H1 (cell line): Measurements from ENCODE around the gene PDZD11. TPM values are rescaled to one million over a fixed set of nuclear protein-coding genes. Genes with fewer than 3 reads are reported as not detected.

Source experiments
- CTCF ChIA-PET: fragments of 300-600 bp; sonication (Branson Sonifier 250); formaldehyde crosslinking; loops from one replicate; lab custom pipeline; 2021; ENCODE audit not compliant: partially characterized antibody; lab: Charles Lee
- POLR2A ChIA-PET: fragments of 300-600 bp; sonication (Branson Sonifier 250); formaldehyde crosslinking; loops from one replicate; lab custom pipeline; 2021; ENCODE audit warnings: inconsistent platforms; ENCODE audit not compliant: partially characterized antibody; lab: Charles Lee
- DNase-seq, 2 experiments: peaks; one replicate each; pipeline versions ENCODE4 v3.0.0 to v3.0.0-alpha.2; 2010 to 2022; ENCODE audit warnings: low spot score in 2 of 2, low read depth in 1 of 2, mixed read lengths in 1 of 2
- FAIRE-seq: peaks from 2 replicates; lab custom pipeline; 2011; peaks lifted over from hg19 to GRCh38; lab: Jason Lieb, UNC
- H2AFZ ChIP-seq: 2 replicates; pipeline ENCODE4 v1.8.1; 2012; ENCODE audit warnings: low read length, inconsistent platforms
- H2AK5ac ChIP-seq: 2 replicates; pipeline ENCODE4 v1.6.1; 2013; ENCODE audit warnings: low read depth, low read length
- H2BK120ac ChIP-seq: replicated peaks from 2 replicates; pipeline ENCODE3; 2013; ENCODE audit warnings: low read depth, low read length, inconsistent platforms
- H2BK12ac ChIP-seq: 2 replicates; pipeline ENCODE4 v1.6.1; 2013; ENCODE audit warnings: low read depth, low read length
- H2BK15ac ChIP-seq: 2 replicates; pipeline ENCODE4 v1.6.1; 2013; ENCODE audit warnings: low read length
- H2BK20ac ChIP-seq: 2 replicates; pipeline ENCODE4 v1.6.1; 2013; ENCODE audit warnings: low read length
- H2BK5ac ChIP-seq: 2 replicates; pipeline ENCODE4 v1.6.1; 2013; ENCODE audit warnings: low read depth, low read length
- H3K14ac ChIP-seq: 2 replicates; pipeline ENCODE4 v1.6.1; 2013; ENCODE audit warnings: inconsistent platforms; ENCODE audit not compliant: insufficient read length
- H3K18ac ChIP-seq: 2 replicates; pipeline ENCODE4 v1.6.1; 2013; ENCODE audit warnings: low read length; ENCODE audit errors: extremely low read depth
- H3K23ac ChIP-seq: 2 replicates; pipeline ENCODE4 v1.6.1; 2013; ENCODE audit warnings: inconsistent platforms; ENCODE audit not compliant: insufficient read length
- H3K23me2 ChIP-seq: 2 replicates; pipeline ENCODE4 v1.6.1; 2013; ENCODE audit warnings: low read depth, low read length
- H3K27ac ChIP-seq: 2 replicates; pipeline ENCODE4 v1.6.1; 2011; ENCODE audit warnings: low read depth, low read length, inconsistent platforms
- H3K27me3 ChIP-seq, 4 experiments: replicated peaks in 1 of 4; 1 replicate in 1 of 4; 2 replicates in 3 of 4; pipeline versions ENCODE4 v1.6.1 to v1.8.1; 2011 to 2013; ENCODE audit warnings: low read length in 3 of 4, mild to moderate bottlenecking in 3 of 4, inconsistent platforms in 2 of 4, mixed read lengths in 2 of 4, moderate library complexity in 1 of 4; ENCODE audit not compliant: control insufficient read depth in 3 of 4, insufficient read depth in 3 of 4; ENCODE audit errors: extremely low read depth in 1 of 4
- H3K36me3 ChIP-seq, 4 experiments: 2 replicates each; pipeline versions ENCODE4 v1.6.1 to v1.8.1; 2011 to 2013; ENCODE audit warnings: mild to moderate bottlenecking in 4 of 4, low read length in 3 of 4, moderate library complexity in 2 of 4, control low read depth in 1 of 4, inconsistent platforms in 1 of 4; ENCODE audit not compliant: insufficient read depth in 4 of 4, control insufficient read depth in 2 of 4
- H3K4ac ChIP-seq: replicated peaks from 2 replicates; pipeline ENCODE3; 2013; ENCODE audit warnings: low read length, low read depth, mixed read lengths, inconsistent platforms; ENCODE audit not compliant: insufficient read length
- H3K4me1 ChIP-seq, 4 experiments: replicated peaks in 1 of 4; 1 replicate in 1 of 4; 2 replicates in 3 of 4; pipeline versions ENCODE4 v1.6.1 to v1.8.1; 2011 to 2013; ENCODE audit warnings: low read length in 3 of 4, inconsistent platforms in 2 of 4, mixed read lengths in 1 of 4; ENCODE audit not compliant: insufficient read depth in 4 of 4, control insufficient read depth in 3 of 4
- H3K4me2 ChIP-seq, 2 experiments: 2 replicates each; pipeline versions ENCODE4 v1.6.1 to v1.8.1; 2011 to 2013; ENCODE audit warnings: low read depth in 2 of 2, low read length in 2 of 2, control low read depth in 1 of 2, inconsistent platforms in 1 of 2, mild to moderate bottlenecking in 1 of 2; ENCODE audit not compliant: insufficient read depth in 1 of 2
- H3K4me3 ChIP-seq, 4 experiments: fragments of 200-600, 300-600 bp in 1 of 4; sonication (generic), shearing (Covaris generic), sonication (Bioruptor Twin) in 1 of 4; 2 replicates each; pipeline versions ENCODE4 v1.5.1 to v1.8.1; 2011 to 2016; ENCODE audit warnings: low read length in 4 of 4, low read depth in 3 of 4, control low read depth in 2 of 4, inconsistent platforms in 2 of 4, mild to moderate bottlenecking in 2 of 4, mixed read lengths in 1 of 4, moderate library complexity in 1 of 4; ENCODE audit not compliant: insufficient read depth in 2 of 4; ENCODE audit errors: extremely low read depth in 1 of 4
- H3K56ac ChIP-seq: replicated peaks from 2 replicates; pipeline ENCODE3; 2013; ENCODE audit warnings: low read depth, mild to moderate bottlenecking, mixed read lengths, low read length, inconsistent platforms; ENCODE audit not compliant: insufficient read length
- H3K79me1 ChIP-seq: 2 replicates; pipeline ENCODE4 v1.6.1; 2013; ENCODE audit warnings: low read depth, low read length, control low read depth
- H3K79me2 ChIP-seq, 2 experiments: 2 replicates each; pipeline versions ENCODE4 v1.6.1 to v1.8.1; 2012 to 2013; ENCODE audit warnings: low read length in 2 of 2, mild to moderate bottlenecking in 2 of 2, inconsistent platforms in 1 of 2; ENCODE audit not compliant: insufficient read depth in 2 of 2, control insufficient read depth in 1 of 2
- H3K9ac ChIP-seq, 4 experiments: replicated peaks in 1 of 4; 1 replicate in 1 of 4; 2 replicates in 3 of 4; pipeline versions ENCODE4 v1.6.1 to v1.8.1; 2011 to 2013; ENCODE audit warnings: low read depth in 3 of 4, low read length in 3 of 4, control low read depth in 2 of 4, mild to moderate bottlenecking in 2 of 4, moderate library complexity in 2 of 4, inconsistent platforms in 1 of 4; ENCODE audit errors: extremely low read depth in 1 of 4
- H3K9me3 ChIP-seq, 2 experiments: 2 replicates each; pipeline versions ENCODE4 v1.6.1 to v1.8.1; 2012 to 2013; ENCODE audit warnings: mild to moderate bottlenecking in 2 of 2, moderate library complexity in 2 of 2, control low read depth in 1 of 2, inconsistent platforms in 1 of 2, low read depth in 1 of 2, low read length in 1 of 2, mixed read lengths in 1 of 2; ENCODE audit not compliant: insufficient read depth in 2 of 2
- H4K20me1 ChIP-seq, 2 experiments: replicated peaks in 1 of 2; 2 replicates each; pipeline versions ENCODE3 to v1.8.1; 2011 to 2013; ENCODE audit warnings: inconsistent platforms in 2 of 2, low read length in 2 of 2, mild to moderate bottlenecking in 1 of 2; ENCODE audit not compliant: insufficient read depth in 2 of 2, control insufficient read depth in 1 of 2
- H4K5ac ChIP-seq: 2 replicates; pipeline ENCODE4 v1.6.1; 2013; ENCODE audit warnings: low read length, low read depth, mixed read lengths, inconsistent platforms; ENCODE audit not compliant: insufficient read length
- H4K8ac ChIP-seq: 2 replicates; pipeline ENCODE4 v1.8.0; 2013; ENCODE audit warnings: mild to moderate bottlenecking, moderate library complexity, low read length, inconsistent platforms; ENCODE audit not compliant: insufficient read depth; ENCODE audit errors: extremely low read depth
- H4K91ac ChIP-seq: replicated peaks from 2 replicates; pipeline ENCODE3; 2013; ENCODE audit warnings: low read length, mixed read lengths, inconsistent platforms; ENCODE audit not compliant: insufficient read length
- ASH2L ChIP-seq: fragments of 200-600, 300-600 bp; sonication (generic); IDR thresholded peaks from one replicate; pipeline ENCODE4 v1.7.1; 2017; ENCODE audit warnings: low read length
- BACH1 ChIP-seq: IDR thresholded peaks from 2 replicates; pipeline ENCODE4 v1.6.1; 2012; ENCODE audit warnings: low read length, improper control_type of control experiment
- CEBPB ChIP-seq: IDR thresholded peaks from 2 replicates; pipeline ENCODE4 v1.6.1; 2012; ENCODE audit warnings: low read depth, low read length
- CREB1 ChIP-seq: IDR thresholded peaks from 2 replicates; pipeline ENCODE4 v1.6.1; 2012; ENCODE audit warnings: inconsistent platforms
- EP300 ChIP-seq, 2 experiments: IDR thresholded peaks; 1 replicate in 1 of 2; 2 replicates in 1 of 2; pipeline ENCODE4 v1.6.1; 2011 to 2012; ENCODE audit warnings: low read depth in 2 of 2, low read length in 2 of 2, mild to moderate bottlenecking in 2 of 2, borderline replicate concordance in 1 of 2, inconsistent platforms in 1 of 2, moderate library complexity in 1 of 2
- FOSL1 ChIP-seq: IDR thresholded peaks from 2 replicates; pipeline ENCODE4 v1.6.1; 2011; ENCODE audit warnings: mild to moderate bottlenecking, low read depth, low read length, moderate library complexity; ENCODE audit not compliant: insufficient read depth
- GABPA ChIP-seq: IDR thresholded peaks from 2 replicates; pipeline ENCODE4 v1.6.1; 2011; ENCODE audit warnings: mild to moderate bottlenecking, low read length, moderate library complexity, borderline replicate concordance; ENCODE audit not compliant: insufficient read depth
- HDAC6 ChIP-seq: IDR thresholded peaks from one replicate; pipeline ENCODE4 v1.7.1; 2012; ENCODE audit warnings: low read depth, mild to moderate bottlenecking, inconsistent platforms, low read length, moderate library complexity
- KDM4A ChIP-seq: IDR thresholded peaks from one replicate; pipeline ENCODE4 v1.7.1; 2012; ENCODE audit warnings: low read depth, mild to moderate bottlenecking, moderate library complexity, low read length, inconsistent platforms; ENCODE audit not compliant: severe bottlenecking
- KDM5A ChIP-seq: fragments of 200-600 bp; IDR thresholded peaks from 2 replicates; pipeline ENCODE4 v1.7.1; 2012; ENCODE audit warnings: mild to moderate bottlenecking, low read length, inconsistent platforms, mixed read lengths
- MAX ChIP-seq: IDR thresholded peaks from 2 replicates; pipeline ENCODE4 v1.6.1; 2012; ENCODE audit warnings: inconsistent platforms
- SP4 ChIP-seq: IDR thresholded peaks from 2 replicates; pipeline ENCODE4 v1.6.1; 2012; ENCODE audit warnings: low read length, inconsistent platforms
- TAF7 ChIP-seq: optimal IDR thresholded peaks from 2 replicates; pipeline ENCODE3; 2011; ENCODE audit warnings: low read depth, mild to moderate bottlenecking, inconsistent platforms, low read length, moderate library complexity, borderline replicate concordance
- WGBS, 2 experiments: shearing (Covaris generic) in 1 of 2; methylation state at CpG; one replicate each; pipeline versions ENCODE4 v1.1.6 to v1.1.7; 2013 to 2015; ENCODE audit warnings: low lambda C conversion rate in 2 of 2, mixed read lengths in 2 of 2, inconsistent platforms in 1 of 2, low coverage in 1 of 2, missing lambda C conversion rate in 1 of 2; ENCODE audit not compliant: insufficient replicate concordance in 2 of 2, insufficient coverage in 1 of 2, insufficient read length in 1 of 2; ENCODE audit errors: extremely low coverage in 1 of 2, missing lambda C conversion rate in 1 of 2; 5-methylcytosine and 5-hydroxymethylcytosine counted together
- polyA plus RNA-seq, 7 experiments: library from polyadenylated mRNA; depleted of rRNA in 3 of 7; stranded (reverse) in 5 of 7; unstranded in 2 of 7; fragments of >200 nt in 5 of 7; fragments of 200-250 nt in 2 of 7; gene quantifications; 1 replicate in 5 of 7; 2 replicates in 1 of 7; 4 replicates in 1 of 7; pipeline versions ENCODE4 v1.2.1 to v1.2.3, GENCODE V29; 2011 to 2013; ENCODE audit warnings: missing spikeins in 2 of 7, mixed read lengths in 2 of 7
- total RNA-seq: library from RNA; stranded (reverse); fragmentation: NEBNext Ultra II Directional; extraction: Animal tissue kit (Norgen Biotek cat#: 25700); gene quantifications from 2 replicates; pipeline ENCODE4 v1.2.1, GENCODE V29; 2021

PDZD11 gene
- total and polyA plus RNA-seq, 2 of the 8 experiments (the other 6 are each of a cell fraction or from before 2014, with no cell fraction given): 31.5 to 55.9 TPM

- no peak overlapping the region for H3K56ac ChIP-seq
- H3K4me1 ChIP-seq: no peaks in the 10 kb centered on the region
- no peaks in the 10 kb centered on the region for H3K27me3 ChIP-seq
- no peak overlapping the region for H3K14ac ChIP-seq
- no peaks in the 10 kb centered on the region for H3K36me3 ChIP-seq
- no peak overlapping the region for H3K9ac ChIP-seq
- no peak overlapping the region for H3K23ac ChIP-seq
- no peaks in the 10 kb centered on the region for H3K9me3 ChIP-seq
- POLR2A ChIA-PET: no interaction called here
- no peak overlapping the region for H2BK5ac ChIP-seq
- WGBS, 2 experiments: 85% methylated on average over 3 of the region's 3 CpGs; no CpG with 5 or more reads in 1 of the 2 experiments
- H2BK12ac ChIP-seq: no peak overlapping the region
- CTCF ChIA-PET: interaction anchor here (0.7 to 2.4 kb wide), 2 partner anchors 9 to 49 kb away, joined by 5 to 9 read pairs; no protein-coding TSS in a partner anchor
- H3K27ac ChIP-seq: no peak overlapping the region
- no peak overlapping the region for H3K4ac ChIP-seq
- H2BK120ac ChIP-seq: no peak overlapping the region
- no peak overlapping the region for H3K18ac ChIP-seq
- H2BK20ac ChIP-seq: no peak overlapping the region
- H3K23me2 ChIP-seq: no peaks in the 10 kb centered on the region
- H2BK15ac ChIP-seq: no peak overlapping the region
- H3K79me1 ChIP-seq: no peaks in the 10 kb centered on the region
- H4K20me1 ChIP-seq: no peaks in the 10 kb centered on the region
- no peak overlapping the region for H2AK5ac ChIP-seq
- no peak overlapping the region for H3K4me2 ChIP-seq
- no peak overlapping the region for H2AFZ ChIP-seq
- no peaks in the 10 kb centered on the region for H3K79me2 ChIP-seq
- no peak overlapping the region for H3K4me3 ChIP-seq
- DNase-seq (no peak), FAIRE-seq (no peak)
- no peak overlapping the region for H4K8ac ChIP-seq
- no peak overlapping the region for H4K91ac ChIP-seq
- H4K5ac ChIP-seq: no peak overlapping the region
- TF ChIP-seq FOSL1: no peak
- TF ChIP-seq MAX: no peak
- TF ChIP-seq KDM5A: no peak
- no peak for TF ChIP-seq KDM4A
- no peak for TF ChIP-seq SP4
- TF ChIP-seq TAF7: no peak
- no peak for TF ChIP-seq GABPA
- TF ChIP-seq CREB1: no peak
- no peak for TF ChIP-seq CEBPB
- TF ChIP-seq BACH1: no peak
- no peak for TF ChIP-seq EP300 (IDR thresholded peaks at IDR 0.05; ENCODE audit: borderline replicate concordance in 1 of 2, low read depth in 2 of 2, low read length in 2 of 2)
- TF ChIP-seq HDAC6: no peak
- no peak for TF ChIP-seq ASH2L
Observed at GRCh38 chrX:70253377-70254062, 36.2 kb downstream of the PDZD11 start.
